Heart left ventricle (tissue), 16 donors: ENCODE results near the gene TNKS1BP1. TPM values are rescaled to one million over a fixed set of nuclear protein-coding genes. Genes with fewer than 3 reads are reported as not detected.

Experiments used
- ATAC-seq, 4 donors: fragments of 200-7000 bp; cut with Tn5 transposase; one replicate each; pipeline ENCODE4 v1.9.1; 2020 to 2022; ENCODE audit warnings: moderate library complexity in 4 of 4, mild to moderate bottlenecking in 3 of 4, moderate number of reproducible peaks in 1 of 4
- DNase-seq, 5 donors: peaks; one replicate each; pipeline ENCODE4 v3.0.0-alpha.2; 2020
- H3K27ac ChIP-seq, 12 donors: fragments of 200-600 bp; sonication (generic) in 4 of 12; one replicate each; pipeline versions ENCODE4 v1.5.0 to v1.8.0; 2016 to 2022; ENCODE audit warnings: mild to moderate bottlenecking in 2 of 12
- H3K27me3 ChIP-seq, 9 donors: fragments of 200-600 bp; sonication (generic) in 2 of 9; one replicate each; pipeline versions ENCODE4 v1.5.1 to v1.8.0; 2016 to 2022; ENCODE audit warnings: mild to moderate bottlenecking in 3 of 9
- H3K36me3 ChIP-seq, 9 donors: fragments of 200-600 bp; sonication (generic) in 2 of 9; one replicate each; pipeline versions ENCODE4 v1.5.0 to v1.8.0; 2018 to 2022; ENCODE audit warnings: mild to moderate bottlenecking in 2 of 9
- H3K4me1 ChIP-seq, 12 donors: fragments of 200-600 bp; sonication (generic) in 4 of 12; one replicate each; pipeline versions ENCODE4 v1.5.0 to v1.8.0; 2016 to 2022; ENCODE audit warnings: mild to moderate bottlenecking in 3 of 12
- H3K4me3 ChIP-seq, 12 donors: fragments of 200-600 bp; sonication (generic) in 4 of 12; one replicate each; pipeline versions ENCODE4 v1.5.0 to v1.8.0; 2017 to 2022; ENCODE audit warnings: mild to moderate bottlenecking in 9 of 12, moderate library complexity in 4 of 12
- H3K9me3 ChIP-seq, 12 donors: fragments of 200-600 bp; sonication (generic) in 4 of 12; one replicate each; pipeline versions ENCODE4 v1.5.0 to v1.8.0; 2016 to 2022; ENCODE audit warnings: mild to moderate bottlenecking in 1 of 12
- POLR2A ChIP-seq, 2 donors: fragments of 450-650 bp; IDR thresholded peaks; one replicate each; pipeline ENCODE4 v1.6.1; 2017; ENCODE audit warnings: antibody characterized with exemption in 2 of 2, mild to moderate bottlenecking in 2 of 2, moderate library complexity in 2 of 2
- WGBS, 4 donors: extraction: QIAGEN DNeasy Blood & Tissue Kit in 2 of 4; methylation state at CpG; one replicate each; pipeline versions ENCODE4 v1.1.5 to v1.1.7; 2013 to 2018; 5-methylcytosine and 5-hydroxymethylcytosine counted together
- intact Hi-C, 10 donors: fragments of 100-400 bp; cut with DNase I; formaldehyde crosslinking; loops; one replicate each; pipeline versions ENCODE4 v1.11.1 to v1.14.2; 2022
- polyA plus RNA-seq, 2 donors: library from polyadenylated mRNA; stranded (reverse); fragments of 200-250 nt; gene quantifications; one replicate each; pipeline ENCODE4 v1.2.3, GENCODE V29; 2013
- total RNA-seq, 9 donors: library from RNA; depleted of rRNA in 2 of 9; stranded (reverse); fragments of >200 nt in 2 of 9; fragmentation: NEBNext Ultra II Directional in 3 of 9; extraction: Animal tissue kit (Norgen Biotek cat#: 25700) in 3 of 9; gene quantifications; one replicate each; pipeline versions ENCODE4 v1.1.0 to v1.2.4, GENCODE V29; 2016 to 2023
- TF ChIP-seq, protein P1 (sequence below), 12 donors: fragments of 200-600 bp; sonication (generic) in 4 of 12; IDR thresholded peaks; one replicate each; pipeline versions ENCODE4 v1.5.0 to v1.8.0; 2018 to 2022; ENCODE audit warnings: antibody characterized with exemption in 12 of 12, mild to moderate bottlenecking in 5 of 12
- donor health status: ischemic (EF 13 %, LVEDD 7.1; RV severe dilation, severe dysfunction).
- donor health status: healthy with polysubstance abuse.
- donor health status: DM: no; HTN: yes; CAD: no.
- donor health status: DM: no; HTN: no; CAD: no.
- donor health status: ischemic (EF 25% LVEDD 6.9; RV normal size, moderate dysfunction).
- donor health status: ischemic (EF 25% LVEDD 5.7; RV mildly dilated, moderate dysfunction).
- donor health status: healthy.
- donor health status: DM: yes; HTN: yes; CAD: no.
- donor health status: ischemic (EF 35%, LVEDD 5.7; RV mildly dilated, moderate dysfunction).
- donor health status: nonischemic (EF 11% LVEDD 7.7; RV severe dilation, severe dysfunction).
- donor health status: DM: yes; HTN: yes; CAD: no.
- donor health status: PGD.
- donor health status: ischemic (EF 29% LVEDD 5.4; RV normal size, mild dysfunction).
- donor health status: nonischemic (EF 23%, LVEDD 6.1; RV moderate dilation, normal function).

Gene TNKS1BP1
- total and polyA plus RNA-seq, 11 donors: 25.3 to 68.3 (median 34.2) TPM

DNA sequence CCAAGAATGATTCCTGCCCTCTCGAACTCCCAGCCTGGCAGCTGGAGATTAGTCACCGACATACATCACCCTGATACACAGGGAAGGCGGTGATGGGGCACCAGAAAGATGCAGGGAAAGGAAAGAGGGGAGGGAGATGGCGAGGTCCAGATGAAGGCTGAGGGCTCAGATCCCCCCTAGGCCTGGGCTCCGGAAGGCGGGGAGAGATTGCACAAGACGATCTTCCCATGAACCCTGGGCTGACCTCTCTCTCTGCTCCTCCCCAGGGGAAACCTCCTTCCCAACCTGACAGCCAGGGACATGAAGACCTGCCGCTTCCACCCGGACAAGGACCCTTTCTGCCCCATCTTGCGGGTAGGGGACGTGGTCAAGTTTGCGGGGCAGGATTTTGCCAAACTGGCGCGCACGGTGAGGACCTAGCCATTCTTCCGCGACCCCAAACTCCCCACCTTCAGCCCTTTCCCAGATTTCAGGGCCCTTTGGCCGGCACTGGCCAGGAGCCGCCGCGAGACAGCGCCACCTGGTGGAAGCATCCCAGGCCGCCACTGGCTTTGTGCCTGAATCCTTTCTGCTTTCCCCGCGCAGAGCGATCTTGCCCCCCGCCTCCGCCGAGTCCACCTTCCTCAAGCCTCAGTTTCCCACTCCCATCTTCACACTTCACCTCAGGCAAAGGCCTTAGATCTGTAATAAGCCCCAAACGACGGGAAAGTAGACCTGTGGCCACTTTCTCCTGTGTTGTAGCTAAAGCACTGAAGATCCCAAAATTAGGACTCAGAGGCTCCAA is 24.9 kb upstream of the TNKS1BP1 start:
- Histone ChIP-seq H3K4me1 (peaks cover 0 to 14% (median 5%) of the 10 kb centered on the region in 12 donors), H3K4me3 (no peak overlapping the region), H3K27ac (peak overlapping the region in 8 of 12 donors; percentile 0 to 71 (median 30)), H3K36me3 (no peaks in the 10 kb centered on the region), H3K9me3 (peaks cover 0 to 7% (median 0%) of the 10 kb centered on the region in 12 donors), H3K27me3 (no peaks in the 10 kb centered on the region)
- TF ChIP-seq POLR2A (IDR thresholded peaks at IDR 0.05): no peak
- TF ChIP-seq, protein P1, sequence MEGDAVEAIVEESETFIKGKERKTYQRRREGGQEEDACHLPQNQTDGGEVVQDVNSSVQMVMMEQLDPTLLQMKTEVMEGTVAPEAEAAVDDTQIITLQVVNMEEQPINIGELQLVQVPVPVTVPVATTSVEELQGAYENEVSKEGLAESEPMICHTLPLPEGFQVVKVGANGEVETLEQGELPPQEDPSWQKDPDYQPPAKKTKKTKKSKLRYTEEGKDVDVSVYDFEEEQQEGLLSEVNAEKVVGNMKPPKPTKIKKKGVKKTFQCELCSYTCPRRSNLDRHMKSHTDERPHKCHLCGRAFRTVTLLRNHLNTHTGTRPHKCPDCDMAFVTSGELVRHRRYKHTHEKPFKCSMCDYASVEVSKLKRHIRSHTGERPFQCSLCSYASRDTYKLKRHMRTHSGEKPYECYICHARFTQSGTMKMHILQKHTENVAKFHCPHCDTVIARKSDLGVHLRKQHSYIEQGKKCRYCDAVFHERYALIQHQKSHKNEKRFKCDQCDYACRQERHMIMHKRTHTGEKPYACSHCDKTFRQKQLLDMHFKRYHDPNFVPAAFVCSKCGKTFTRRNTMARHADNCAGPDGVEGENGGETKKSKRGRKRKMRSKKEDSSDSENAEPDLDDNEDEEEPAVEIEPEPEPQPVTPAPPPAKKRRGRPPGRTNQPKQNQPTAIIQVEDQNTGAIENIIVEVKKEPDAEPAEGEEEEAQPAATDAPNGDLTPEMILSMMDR (IDR thresholded peaks at IDR 0.05): peak; percentile 88 to 95 (median 92)
- peak in 3 of 4 donors; percentile 62 to 82 (median 71) for ATAC-seq
- intact Hi-C loops: loop anchor here (2.0 to 10.0 kb wide), 17 partner anchors 57 to 1165 kb away; partner anchors contain the start of genes YPEL4 (in 4 of the 10), SLC43A3 (in 2 of the 10) and SLC43A1 (in 1 of the 10)
- WGBS, 4 donors: 15 to 17% (median 16%) methylated on average over 27 to 31 of the region's 31 CpGs
- peak; percentile 65 to 89 (median 72) for DNase-seq

DNA sequence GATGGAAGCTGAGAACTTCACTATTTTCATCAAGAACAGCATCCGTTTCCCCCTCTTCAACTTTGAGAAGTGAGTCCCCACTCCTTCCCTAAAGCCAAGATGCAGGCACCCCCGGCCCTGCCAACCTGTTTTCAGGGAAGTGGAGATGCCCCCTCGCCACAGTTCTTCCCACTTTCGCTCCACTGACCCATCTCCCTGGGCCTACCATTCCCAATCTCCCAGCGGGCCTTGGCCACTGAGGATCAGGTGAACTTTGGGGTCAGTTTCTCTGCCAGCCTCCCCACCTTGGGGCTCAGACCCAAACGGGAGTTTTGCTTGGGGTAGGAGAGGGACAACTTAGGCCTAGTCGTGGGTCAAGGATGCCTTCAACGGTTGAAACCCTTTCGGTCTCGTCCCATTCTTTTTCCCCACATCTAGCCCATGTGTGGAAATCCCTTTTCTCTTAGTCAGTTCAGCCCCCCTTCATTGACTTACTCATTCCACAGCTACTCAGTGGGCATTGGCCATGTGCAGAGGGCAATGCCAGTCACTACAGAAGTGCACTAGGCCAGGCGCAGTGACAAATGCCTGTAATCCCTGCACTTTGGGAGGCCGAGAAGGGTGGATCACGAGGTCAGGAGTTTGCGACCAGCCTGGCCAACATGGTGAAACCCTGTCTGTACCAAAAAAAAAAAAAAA is 24.0 kb upstream of the TNKS1BP1 start:
- Histone ChIP-seq H3K36me3 (no peaks in the 10 kb centered on the region), H3K27ac (peak overlapping the region in 5 of 12 donors; percentile 0 to 71 (median 28))
- ATAC-seq: no peak

DNA sequence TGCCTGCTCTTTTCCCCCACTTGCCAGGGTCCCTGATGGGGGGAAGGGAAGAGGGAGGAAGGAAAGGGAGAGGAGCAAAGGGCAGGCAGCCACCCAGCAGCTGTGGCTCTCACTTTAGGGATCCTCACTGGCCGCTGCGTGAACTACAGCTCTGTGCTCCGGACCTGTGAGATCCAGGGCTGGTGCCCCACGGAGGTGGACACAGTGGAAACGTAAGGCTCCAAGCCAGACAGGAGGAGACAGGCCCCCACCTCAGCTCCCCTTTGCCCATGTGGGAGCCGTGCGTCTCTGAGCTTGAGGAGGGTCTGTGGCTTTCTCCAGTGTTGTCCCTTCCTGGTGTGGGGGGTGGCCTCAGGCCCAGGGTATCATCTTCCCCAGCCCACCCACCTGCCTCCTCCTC is 23.3 kb upstream of the TNKS1BP1 start:
- no peaks in the 10 kb centered on the region for H3K36me3 ChIP-seq
- no peak overlapping the region for H3K4me3 ChIP-seq
- intact Hi-C loops: loop anchor here (2.0 to 10.0 kb wide), 16 partner anchors 59 to 1167 kb away; partner anchors contain the start of genes YPEL4 (in 4 of the 10), SLC43A3 (in 2 of the 10) and SLC43A1 (in 1 of the 10)
- H3K27ac ChIP-seq: peak overlapping the region in 4 of 12 donors; percentile 9 to 34 (median 18)
- 70 to 76% (median 73%) methylated on average over 2 to 7 of the region's 7 CpGs for WGBS, 4 donors
- no peak for ATAC-seq
- H3K27me3 ChIP-seq: no peaks in the 10 kb centered on the region
- DNase-seq: peak in 1 of 5 donors; percentile 51
- TF ChIP-seq POLR2A (IDR thresholded peaks at IDR 0.05): no peak
- H3K4me1 ChIP-seq: peaks cover 0 to 10% (median 4%) of the 10 kb centered on the region in 12 donors
- peaks cover 0 to 7% (median 0%) of the 10 kb centered on the region in 12 donors for H3K9me3 ChIP-seq

More for the DNA sequence above, 24.0 kb upstream of the TNKS1BP1 start:
- peak in 1 of 5 donors; percentile 24 for DNase-seq
- H3K27me3 ChIP-seq: no peaks in the 10 kb centered on the region
- TF ChIP-seq POLR2A (IDR thresholded peaks at IDR 0.05): no peak
- TF ChIP-seq, protein P1 (IDR thresholded peaks at IDR 0.05): no peak
- peaks cover 0 to 10% (median 4%) of the 10 kb centered on the region in 12 donors for H3K4me1 ChIP-seq
- 90 to 94% (median 91%) methylated on average over 14 of the region's 14 CpGs for WGBS, 4 donors
- peaks cover 0 to 7% (median 0%) of the 10 kb centered on the region in 12 donors for H3K9me3 ChIP-seq
- intact Hi-C loops: loop anchor here (2.0 to 10.0 kb wide), 16 partner anchors 59 to 1166 kb away; partner anchors contain the start of genes YPEL4 (in 4 of the 10), SLC43A3 (in 2 of the 10) and SLC43A1 (in 1 of the 10)
- H3K4me3 ChIP-seq: no peak overlapping the region

DNA sequence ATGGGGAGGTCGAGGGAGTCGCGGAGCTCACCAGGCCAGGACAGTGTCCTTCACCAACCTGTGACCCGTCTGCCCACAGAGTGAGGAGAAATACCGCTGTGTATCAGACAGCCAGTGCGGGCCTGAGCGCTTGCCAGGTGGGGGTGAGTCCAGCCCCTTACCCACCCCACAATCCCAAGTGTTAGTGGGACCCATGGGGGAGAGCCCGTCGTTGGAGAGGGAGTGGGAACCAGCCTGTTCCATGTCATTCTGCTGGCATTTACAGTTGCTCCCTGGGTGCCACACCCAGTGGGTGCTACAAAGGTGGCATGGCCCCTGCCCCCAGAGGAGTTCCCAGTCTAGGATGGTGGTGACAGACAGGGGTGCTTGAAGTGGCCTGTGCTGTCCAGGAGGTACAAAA is 22.6 kb upstream of the TNKS1BP1 start:
- peaks cover 0 to 10% (median 4%) of the 10 kb centered on the region in 12 donors for H3K4me1 ChIP-seq
- no peaks in the 10 kb centered on the region for H3K36me3 ChIP-seq
- intact Hi-C loops: loop anchor here (2.0 to 10.0 kb wide), 16 partner anchors 60 to 1167 kb away; partner anchors contain the start of genes YPEL4 (in 4 of the 10), SLC43A3 (in 2 of the 10) and SLC43A1 (in 1 of the 10)
- peak overlapping the region in 1 of 12 donors; percentile 24 for H3K27ac ChIP-seq
- ATAC-seq (no peak), DNase-seq (peak in 1 of 5 donors; percentile 46)
- peaks cover 0 to 7% (median 0%) of the 10 kb centered on the region in 12 donors for H3K9me3 ChIP-seq
- TF ChIP-seq POLR2A (IDR thresholded peaks at IDR 0.05): no peak
- TF ChIP-seq, protein P1 (IDR thresholded peaks at IDR 0.05): no peak
- 81 to 91% (median 87%) methylated on average over 9 of the region's 9 CpGs for WGBS, 4 donors
- H3K4me3 ChIP-seq: no peak overlapping the region
- no peaks in the 10 kb centered on the region for H3K27me3 ChIP-seq
